SK-N-SH (cell line): Measurements from ENCODE around the gene MSRB2.
A peak's percentile ranks its signal among the peaks of the same experiment; 100 is the strongest.

Source experiments
- CTCF ChIP-seq: fragments of 200-600 bp; sonication (generic); IDR thresholded peaks from 2 replicates; pipeline ENCODE4 v1.6.1; 2017; ENCODE audit warnings: antibody characterized with exemption, mild to moderate bottlenecking, moderate library complexity
- EP300 ChIP-seq, 2 experiments: IDR thresholded peaks; 2 replicates each; pipeline versions ENCODE4 v1.4.0 to v1.6.1; 2012; ENCODE audit warnings: borderline replicate concordance in 1 of 2, low read depth in 1 of 2, low read length in 1 of 2
- IRF3 ChIP-seq: fragments of 150-350 bp; IDR thresholded peaks from 2 replicates; pipeline ENCODE4 v1.6.1; 2016; ENCODE audit warnings: mild to moderate bottlenecking, low read depth, low read length
- MAX ChIP-seq: IDR thresholded peaks from 2 replicates; pipeline ENCODE4 v1.4.0; 2012; ENCODE audit warnings: low read depth
- SIN3A ChIP-seq: IDR thresholded peaks from 2 replicates; pipeline ENCODE4 v1.6.1; 2012; ENCODE audit warnings: low read depth, mild to moderate bottlenecking, low read length, moderate library complexity, borderline replicate concordance
- TEAD4 ChIP-seq: IDR thresholded peaks from 2 replicates; pipeline ENCODE4 v1.4.0; 2012; ENCODE audit warnings: mild to moderate bottlenecking, borderline replicate concordance; ENCODE audit not compliant: insufficient read depth

- TF ChIP-seq MAX (no peak), TEAD4 (no peak), CTCF (peak; percentile 84), SIN3A (no peak), EP300 (IDR thresholded peaks at IDR 0.05; ENCODE audit: borderline replicate concordance in 1 of 2, low read depth in 1 of 2, low read length in 1 of 2) (no peak), IRF3 (no peak)
Observed at GRCh38 chr10:23067939-23068775, 27.2 kb upstream of the MSRB2 start.
